ENCODE measurements around the gene WNT1.

The WNT1 gene

DNA sequence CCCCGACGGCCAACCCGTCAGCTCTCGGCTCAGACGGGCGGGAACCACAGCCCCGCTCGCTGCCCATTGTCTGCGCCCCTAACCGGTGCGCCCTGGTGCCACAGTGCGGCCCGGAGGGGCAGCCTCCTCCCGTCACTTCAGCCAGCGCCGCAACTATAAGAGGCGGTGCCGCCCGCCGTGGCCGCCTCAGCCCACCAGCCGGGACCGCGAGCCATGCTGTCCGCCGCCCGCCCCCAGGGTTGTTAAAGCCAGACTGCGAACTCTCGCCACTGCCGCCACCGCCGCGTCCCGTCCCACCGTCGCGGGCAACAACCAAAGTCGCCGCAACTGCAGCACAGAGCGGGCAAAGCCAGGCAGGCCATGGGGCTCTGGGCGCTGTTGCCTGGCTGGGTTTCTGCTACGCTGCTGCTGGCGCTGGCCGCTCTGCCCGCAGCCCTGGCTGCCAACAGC, at the start of gene WNT1:
Gene WNT1, plus strand, starts transcription at position 32 of the 450 bp plus-strand sequence. Its CDS starts 329 bp downstream, at position 361.
- no peak for DNase-seq

DNA sequence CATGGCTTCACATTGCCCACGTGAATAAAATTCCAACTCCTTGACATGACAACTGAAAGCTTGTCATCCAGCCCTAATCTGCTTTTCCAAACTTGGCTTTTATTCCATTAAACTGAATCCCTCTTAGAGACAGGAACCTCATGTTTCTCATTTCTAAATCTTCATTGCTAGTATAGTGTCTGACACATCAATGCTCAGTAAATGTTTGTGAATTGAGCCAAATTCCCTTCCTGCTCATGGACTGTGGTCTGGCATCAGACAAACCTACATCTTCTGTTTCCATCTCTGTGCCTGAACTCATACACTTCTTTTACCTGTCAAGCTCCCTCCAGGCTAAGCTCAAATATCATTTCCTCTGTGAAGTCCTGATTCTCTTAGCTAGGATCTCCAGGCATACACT, 48.6 kb upstream of the WNT1 start:
- DNase-seq = no peak

DNA sequence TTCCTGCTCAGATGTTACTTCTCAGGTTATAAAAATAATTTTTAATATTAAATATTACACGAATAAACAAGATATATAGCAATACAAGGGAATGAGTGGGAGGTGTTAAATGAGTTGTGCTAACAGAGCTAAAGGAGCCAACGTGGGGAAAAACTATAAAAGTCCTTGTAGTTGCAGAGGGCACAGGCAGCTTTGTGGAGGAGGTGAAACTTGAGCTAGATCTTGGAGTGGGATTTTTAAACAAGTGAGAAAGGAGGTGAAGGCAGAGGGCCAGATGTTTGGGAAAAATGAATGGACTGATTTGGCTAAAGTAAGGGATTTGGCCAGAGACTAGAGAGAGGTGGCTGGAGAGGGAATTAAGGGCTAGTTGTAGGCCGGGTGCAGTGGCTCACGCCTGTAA, 47.6 kb upstream of the WNT1 start:
- no peak for DNase-seq

DNA sequence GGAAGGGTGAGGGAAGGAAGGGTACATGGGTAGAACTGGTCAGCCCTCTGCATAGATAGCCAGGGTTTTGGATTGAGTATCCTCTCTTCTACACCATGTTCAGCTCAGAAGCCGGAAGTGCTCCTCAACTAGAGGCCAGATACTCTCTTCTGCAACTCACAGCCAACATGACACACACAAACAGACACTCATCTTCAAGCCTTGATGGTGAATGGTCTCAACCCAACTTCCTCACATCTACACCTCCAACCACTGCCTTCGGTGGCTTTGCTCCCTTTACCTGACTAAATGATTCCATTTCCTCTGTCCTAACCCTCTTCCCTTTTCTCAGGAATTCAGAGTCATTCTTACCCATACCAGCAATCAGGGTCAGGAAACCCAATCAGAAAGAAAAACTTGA, 45.2 kb upstream of the WNT1 start:
- no peak for DNase-seq

DNA sequence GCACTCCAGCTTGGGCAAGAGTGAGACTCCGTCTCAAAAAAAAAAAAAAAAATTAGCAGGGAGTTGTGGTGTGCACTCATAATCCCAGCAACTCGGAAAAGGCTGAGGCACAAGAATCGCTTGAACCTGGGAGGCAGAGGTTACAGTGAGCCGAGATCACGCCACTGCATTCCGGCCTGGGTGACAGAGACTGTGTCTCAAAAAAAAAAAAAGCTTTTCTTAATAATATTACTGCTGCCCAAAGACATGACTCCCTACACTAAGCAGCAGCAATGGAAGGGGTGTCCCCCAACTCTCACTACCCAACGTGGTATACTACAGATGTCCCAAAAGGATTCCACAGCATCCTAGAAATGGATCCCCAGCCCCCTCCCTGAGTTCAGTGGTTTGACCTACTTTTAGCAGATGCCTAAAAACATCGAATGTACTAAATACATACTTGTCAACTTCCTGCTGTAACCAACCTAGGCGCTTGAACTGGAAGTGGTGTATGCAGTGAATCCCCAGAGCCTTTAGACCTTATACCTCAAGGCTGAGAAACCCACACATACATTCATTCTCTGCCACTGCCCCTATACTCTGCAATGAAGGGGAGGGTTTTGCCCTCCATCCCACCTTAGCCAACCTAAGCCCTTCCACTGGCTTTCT, 44.3 kb upstream of the WNT1 start:
- DNase-seq = no peak

DNA sequence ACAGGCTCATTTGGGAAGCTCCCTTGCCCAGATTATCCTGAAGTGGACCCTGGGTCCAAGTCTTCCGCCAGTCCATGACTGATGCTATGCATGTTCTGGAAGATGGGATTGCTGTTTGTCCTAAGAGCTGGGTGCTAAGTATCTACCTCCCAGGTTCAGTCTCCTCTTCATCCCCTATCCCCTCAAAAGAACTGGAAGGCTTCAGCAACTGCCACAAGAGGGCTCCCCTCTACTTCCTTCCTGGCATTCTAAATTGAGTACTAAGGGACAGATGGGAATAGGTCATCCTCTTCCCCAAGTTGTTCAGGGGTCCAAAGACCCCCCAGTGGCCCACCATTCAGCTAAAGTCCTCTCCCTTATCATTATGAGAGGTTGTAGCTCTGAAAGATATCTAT, 43.8 kb upstream of the WNT1 start:
- DNase-seq = no peak

DNA sequence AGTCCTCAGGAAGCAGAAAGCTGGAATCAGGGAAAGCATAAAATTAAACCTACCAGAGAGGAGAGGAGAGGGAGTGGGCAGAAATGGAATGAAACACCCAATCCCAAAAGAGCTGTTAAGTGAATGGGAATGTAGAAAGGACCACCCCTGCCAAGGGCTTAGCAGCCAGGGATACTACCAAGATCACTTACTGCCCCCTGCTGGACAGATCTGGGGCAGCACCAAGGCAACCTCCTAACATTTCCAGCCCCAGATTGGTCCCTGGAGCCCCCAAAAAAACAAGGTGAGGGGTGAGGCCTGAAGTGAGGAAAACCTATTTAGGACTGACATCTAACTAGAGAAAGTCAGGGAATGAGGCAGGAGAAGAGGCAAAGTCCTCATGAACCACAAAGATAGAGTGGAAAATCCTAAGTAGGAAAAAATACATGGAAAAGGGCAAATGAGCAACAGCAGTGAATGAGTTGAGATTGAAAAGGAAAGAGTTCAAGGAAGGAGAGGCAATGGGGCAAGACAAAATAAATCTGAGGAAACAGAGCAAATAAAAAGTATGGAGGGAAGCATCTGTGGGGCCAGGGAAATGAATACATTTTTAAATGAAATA, 41.6 kb upstream of the WNT1 start:
- peak; percentile 25 for DNase-seq

DNA sequence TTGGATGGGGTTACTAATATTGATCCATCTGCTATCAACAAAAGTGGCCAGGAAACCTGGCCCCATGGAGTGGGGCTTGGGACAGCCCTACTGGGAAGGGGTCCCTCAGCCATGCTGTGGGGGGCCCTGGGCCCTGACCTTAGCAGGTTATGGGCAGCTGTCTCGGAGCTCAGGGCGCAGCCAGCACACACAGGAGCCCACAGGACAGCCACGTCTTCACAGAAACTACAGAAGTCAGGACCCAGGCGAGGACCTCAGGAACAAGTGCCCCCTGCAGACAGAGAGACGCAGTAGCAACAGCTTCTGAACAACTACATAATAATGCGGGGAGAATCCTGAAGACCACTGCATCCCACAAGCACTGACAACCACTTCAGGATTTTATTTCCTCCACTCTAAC, 41.0 kb upstream of the WNT1 start:
- DNase-seq = no peak

DNA sequence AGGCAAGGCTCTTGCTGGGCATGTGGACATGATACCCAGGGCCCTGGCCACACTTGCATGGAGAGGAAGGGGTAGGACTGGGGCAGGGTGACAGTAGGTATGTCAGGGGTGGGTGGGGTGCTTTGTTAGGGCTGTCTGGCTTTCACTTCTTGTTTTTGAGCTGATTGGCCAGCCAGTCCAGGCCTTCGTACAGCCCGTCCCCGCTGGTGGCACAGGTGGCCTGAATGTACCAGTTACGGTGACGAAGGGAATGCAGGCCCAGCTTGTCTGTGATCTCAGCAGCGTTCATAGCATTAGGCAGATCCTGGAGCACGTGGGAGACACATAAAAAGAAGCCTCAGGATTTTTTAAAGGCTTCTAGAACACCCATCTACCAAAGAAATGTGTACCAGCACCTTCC, 39.3 kb upstream of the WNT1 start:
- DNase-seq = no peak

DNA sequence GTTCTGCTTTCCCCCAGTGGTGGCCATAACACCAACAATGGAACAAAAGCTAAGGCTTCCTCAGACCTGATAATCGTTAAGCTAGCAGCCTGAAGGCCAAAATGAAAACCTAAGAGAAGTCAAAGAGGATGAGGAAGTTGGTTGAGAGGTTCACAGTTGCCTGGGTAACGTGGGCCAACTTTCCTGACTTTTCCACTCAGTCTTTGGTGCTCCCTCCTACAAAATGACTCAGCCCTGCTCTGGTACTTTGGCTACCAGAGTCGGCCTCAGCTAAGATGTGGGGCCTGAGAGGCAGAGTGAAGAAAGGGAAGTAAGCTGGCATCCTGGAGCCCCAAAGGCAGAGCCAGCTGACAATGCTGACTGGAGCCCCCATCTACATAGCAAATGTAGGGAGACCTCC, 37.9 kb upstream of the WNT1 start:
- DNase-seq = no peak

DNA sequence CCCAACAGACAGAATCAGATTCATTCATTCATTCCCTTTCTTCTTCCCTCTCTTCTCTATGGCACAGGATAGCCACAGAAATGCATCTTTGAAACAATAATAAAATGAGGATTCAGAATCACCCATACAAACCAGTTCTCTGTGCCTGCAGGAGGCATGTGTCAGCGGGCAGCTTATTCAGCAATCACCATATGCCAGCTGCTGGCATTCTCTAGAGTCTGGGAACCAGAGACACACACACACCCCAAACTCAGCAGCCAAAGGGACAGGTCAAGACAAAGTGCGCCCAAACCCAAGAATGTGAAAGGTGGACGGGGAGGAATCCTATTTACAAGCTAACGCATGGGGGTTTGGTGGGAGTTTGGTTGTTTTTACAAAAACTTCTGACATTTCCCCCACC, 34.9 kb upstream of the WNT1 start:
- DNase-seq = no peak

DNA sequence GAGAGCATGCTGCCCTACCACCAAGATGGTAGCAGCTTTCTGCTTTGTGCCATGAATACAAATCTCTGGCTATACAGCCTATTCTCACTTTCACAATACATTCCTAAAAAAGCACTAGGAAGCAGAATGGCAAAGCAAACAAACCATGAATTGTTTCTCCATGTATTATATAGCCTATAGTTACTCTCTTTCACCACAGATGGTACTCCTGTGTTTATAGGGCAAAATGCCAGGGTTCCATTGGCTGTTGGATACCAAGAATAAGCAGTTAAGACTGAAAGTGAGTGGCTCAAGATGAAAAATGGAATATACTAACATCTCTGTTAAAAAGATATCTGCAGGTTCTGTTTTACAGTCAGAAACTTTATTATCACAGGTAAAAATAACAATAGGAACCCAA, 31.9 kb upstream of the WNT1 start:
- peak; percentile 9 for DNase-seq

DNA sequence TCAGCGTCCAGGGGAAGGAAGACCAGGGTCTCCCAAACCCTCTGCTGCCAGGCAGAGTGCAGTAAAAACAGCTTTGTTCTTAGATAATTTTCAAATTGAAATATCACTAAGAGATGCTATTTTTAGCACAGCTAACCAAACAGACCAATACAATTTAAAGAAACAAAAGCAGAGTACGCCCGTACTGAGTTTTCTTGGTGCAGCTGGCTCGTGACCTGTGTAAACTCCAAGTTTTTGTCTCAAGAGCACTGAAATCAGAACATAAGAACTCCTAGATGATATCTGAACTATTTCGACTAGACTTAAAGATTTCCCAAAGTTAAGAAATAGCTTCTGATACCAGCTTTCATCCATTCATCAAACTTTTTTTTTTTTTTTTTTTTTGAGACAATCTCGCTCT, 31.2 kb upstream of the WNT1 start:
- DNase-seq = no peak

DNA sequence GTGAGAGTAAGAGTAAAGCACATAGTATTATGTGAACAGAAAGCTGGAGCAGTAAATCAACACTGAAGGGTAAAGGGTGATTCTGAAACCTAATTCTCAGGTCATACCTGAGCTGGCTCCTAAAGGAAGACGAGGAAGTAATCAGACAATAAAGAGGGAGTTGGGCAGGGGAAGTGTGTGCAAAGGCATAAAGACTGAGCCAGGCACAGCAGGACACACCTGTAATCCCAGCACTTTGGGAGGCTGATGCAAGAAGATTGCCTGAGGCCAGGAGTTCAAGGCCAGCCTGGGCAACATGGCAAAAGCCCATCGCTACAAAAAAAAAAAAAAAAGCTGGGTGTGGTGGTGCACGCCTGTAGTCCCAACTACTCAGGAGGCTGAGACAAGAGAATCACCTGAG, 30.4 kb upstream of the WNT1 start:
- DNase-seq = no peak

DNA sequence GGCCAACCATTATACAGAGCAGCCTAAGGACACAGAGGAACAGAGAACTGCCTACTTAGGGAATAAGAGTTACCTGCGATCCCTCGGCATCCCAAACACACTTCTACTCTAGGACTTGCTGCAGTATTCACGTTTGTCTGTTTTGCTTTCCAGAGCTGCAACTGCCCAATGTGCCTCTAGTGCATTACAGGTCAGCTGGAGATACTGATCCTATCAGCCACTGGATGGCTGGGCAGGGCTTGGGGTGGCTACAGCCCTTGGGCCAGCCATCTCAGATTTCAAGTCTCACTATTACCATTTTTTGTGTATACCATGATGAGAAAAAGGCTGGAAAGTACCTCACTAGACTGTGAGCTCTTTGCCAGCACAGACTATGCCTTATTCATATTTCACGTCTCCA, 25.4 kb upstream of the WNT1 start:
- no peak for DNase-seq

DNA sequence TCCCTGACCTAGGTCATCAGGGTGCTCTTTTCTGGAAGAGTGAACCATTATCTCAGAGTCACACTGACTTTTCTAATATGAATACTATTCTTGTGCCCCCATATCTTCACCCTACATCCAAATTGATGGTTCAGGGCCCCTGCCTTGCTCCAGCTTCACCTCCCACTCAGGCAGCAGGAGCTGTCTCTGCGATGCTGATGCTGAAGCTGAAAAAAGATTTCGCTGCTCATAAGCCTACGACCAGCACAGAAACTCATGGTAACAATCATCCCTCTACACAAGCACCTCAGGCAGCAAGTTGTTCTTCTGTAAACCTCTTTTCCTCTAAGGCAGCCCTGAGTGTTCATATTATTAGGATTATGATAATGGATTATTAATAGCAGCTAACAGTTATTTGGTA, 24.1 kb upstream of the WNT1 start:
- DNase-seq = no peak

DNA sequence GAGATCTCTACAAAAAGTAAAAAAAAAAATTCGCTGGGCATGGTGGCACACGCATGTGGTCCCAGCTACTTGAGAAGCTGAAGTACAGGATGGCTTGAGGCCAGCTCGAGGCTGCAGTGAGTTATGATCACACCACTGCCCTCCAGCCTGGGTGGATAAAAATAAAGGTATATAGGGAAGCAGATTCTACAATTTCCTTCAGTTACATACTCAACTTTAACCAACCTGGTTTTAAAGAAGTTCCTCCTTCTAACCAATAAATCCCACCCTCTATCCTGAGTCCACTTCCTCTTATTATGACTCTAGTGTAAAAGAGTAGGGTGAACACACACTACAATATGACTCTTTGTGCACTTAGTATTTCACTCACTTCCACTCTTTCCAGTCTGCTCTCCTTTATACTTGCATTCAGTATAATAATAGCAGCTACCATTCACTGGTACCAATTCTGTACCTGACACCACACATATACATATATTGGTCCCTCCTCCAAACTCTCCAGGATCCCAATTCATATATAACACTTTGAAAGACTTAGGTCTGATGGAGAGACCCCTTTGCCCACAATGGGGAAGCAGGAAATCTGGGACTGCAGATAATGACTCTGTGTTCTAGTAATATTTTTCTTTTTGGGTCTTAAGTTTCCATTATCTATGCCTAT, 23.2 kb upstream of the WNT1 start:
- no peak for DNase-seq

DNA sequence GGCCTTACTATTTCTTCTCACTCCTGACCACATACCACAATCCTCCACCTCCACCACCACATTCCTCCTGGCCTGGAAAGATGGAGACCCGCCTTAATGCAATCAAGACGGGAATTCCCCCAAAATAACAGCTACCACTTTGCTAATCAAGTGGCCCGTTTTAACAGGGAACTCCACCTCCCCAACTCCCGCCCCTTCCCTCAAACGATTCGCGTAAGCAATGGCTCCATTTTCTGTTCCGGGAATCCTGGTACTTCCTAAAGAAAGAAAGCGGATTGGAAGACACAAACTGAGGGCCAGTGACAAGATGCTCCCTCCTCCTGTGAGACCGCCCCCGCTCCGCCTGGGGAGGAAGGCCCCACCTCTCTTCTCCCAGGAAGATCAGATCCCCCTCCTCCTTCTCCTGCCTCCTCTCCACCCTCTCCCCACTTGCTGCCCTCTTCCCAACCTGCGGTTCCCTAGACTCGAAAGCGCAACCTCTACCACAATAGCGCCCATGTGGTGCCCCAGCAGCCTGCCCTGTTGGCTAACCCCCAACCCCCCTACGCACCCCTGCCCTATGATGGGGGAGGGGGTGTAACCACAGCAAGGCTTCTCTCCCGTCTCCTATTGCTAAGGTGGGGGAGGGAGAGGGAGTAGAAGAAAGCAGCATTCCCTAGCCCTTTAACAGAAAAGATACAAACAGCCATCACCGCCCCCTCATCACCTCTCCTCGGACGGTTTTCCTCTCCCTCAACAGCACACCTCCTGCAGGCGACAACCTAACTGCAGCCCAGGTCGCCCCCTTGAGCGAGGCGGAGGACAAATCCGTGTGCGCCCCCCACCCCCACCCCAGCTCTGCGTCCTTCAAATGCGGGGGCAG, 21.6 kb upstream of the WNT1 start:
- DNase-seq = peak; percentile 91

DNA sequence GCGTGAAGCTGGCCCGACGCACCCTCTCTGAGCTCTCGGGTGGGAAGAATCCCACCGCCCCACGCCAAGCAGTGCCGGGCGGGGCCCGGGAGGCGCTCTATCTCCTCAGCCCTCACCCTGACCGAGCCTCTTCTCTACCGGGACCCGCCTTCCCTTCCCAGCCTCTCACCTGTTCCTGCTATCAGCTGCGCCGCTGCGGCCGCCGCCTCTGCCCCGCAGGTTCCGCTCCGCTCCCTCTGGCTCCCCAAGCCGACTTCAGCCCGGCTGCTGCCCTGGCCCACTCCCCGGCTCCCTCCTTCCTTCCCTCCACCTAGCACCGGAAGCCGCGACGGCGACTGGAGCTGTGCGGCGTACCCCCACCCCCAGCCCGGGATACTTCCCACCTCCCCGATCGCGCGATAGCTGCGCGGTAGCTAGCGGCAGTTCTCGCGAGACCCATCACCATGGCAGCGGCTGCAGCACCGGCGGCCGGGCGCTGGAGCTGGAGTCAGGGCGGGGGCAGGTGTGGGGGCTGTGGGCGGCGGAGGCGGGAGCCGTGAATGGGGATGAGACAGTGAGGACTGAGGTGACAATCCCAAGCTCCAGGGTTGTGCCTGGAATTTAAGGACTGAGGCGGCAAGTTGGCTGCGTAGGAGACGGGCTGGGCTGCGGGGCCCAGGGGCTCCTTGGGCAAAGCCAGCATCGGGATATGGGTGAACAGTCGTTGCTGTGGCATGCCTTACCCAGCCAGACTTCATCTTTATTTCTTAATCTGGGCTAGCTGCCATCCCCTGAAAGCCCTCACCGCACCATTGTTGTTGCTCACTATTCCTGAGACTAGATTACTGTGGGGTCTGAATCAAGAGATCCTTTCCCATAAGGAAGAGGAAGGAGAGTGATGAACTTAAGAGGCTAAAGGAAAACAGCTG, 20.7 kb upstream of the WNT1 start, which contains the start of gene ARF3:
Gene ARF3, minus strand, starts transcription at position 347 of the 908 bp plus-strand sequence. CDS start 16,392 bp downstream, outside the sequence.
- peak; percentile 98 for DNase-seq

DNA sequence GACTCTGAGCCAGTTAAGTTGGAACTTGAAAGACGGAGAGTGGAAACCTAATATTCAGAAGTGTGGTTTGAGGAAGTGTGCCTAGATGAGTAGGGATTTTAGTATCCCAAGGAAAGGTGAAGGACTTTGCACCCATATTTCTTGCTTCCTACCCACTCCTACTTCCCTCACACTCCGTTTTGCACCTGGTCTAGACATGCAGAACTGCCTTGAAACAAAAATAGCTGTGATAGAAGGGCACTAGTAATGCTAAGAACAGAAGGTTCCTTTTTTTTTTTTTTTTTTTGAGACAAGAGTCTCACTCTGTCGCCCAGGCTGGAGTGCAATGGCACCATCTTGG, 20.1 kb upstream of the WNT1 start:
- DNase-seq = no peak

DNA sequence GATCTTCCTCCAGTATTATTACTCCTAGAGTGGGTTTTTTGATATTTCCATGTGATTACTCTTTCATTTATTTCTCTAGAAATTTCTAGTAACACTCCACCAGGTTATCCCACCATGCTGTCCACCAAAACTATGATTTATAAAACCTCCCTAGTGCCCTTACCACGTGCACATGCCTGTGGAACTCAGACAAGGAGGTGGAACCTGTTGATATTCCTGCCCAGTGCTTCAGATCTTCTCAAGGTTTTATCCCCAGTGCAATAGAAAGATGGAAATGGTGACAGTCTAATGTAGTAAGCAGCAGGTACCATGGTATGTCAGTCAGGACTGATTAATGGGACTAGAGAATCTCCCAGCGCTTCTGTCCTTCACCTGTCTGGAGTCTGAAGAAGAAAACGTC, 17.3 kb upstream of the WNT1 start:
- DNase-seq = no peak

DNA sequence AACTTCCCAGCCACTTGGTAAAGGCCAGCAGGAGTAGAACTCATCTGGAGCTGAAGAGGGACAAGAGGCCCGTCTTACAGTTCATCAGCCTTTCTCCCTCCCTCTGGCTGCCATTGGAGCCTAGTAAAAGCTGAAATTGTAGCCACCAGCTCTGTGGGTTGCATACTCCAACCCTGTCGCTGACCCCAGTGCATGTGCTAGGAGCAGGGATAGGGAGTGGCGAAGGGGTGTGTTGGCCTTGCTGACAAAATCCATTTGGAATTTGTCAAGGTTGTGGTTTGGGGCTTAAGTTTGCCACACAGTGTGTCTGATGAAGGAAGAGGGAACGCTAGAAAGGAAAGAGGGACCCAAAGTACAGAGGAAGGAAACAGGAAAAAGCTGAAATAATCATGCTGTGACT, 16.8 kb upstream of the WNT1 start:
- DNase-seq = no peak

DNA sequence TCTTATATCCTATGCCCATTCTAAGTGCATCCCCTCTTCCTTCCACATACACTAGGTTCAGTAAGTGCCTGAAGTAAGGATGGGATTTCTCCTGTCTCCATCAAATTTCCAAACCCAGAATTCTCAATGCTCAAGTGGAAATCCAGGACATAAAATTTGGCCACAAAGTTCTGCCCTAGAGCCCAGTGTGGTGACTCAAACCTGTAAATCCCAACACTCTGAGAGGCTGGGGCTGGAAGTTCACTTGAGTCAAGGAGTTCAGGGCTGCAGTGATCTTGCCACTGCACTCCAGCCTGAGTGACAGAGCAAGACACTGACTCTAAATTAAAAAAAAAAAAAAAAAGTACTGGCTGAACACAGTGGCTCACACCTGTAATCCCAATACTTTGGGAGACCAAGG, 16.3 kb upstream of the WNT1 start:
- no peak for DNase-seq

Measured in NCI-H774 (cell line).